GM23338 (cell line): ENCODE results near the gene PPP1R2. TPM values are rescaled to one million over a fixed set of nuclear protein-coding genes. Genes with fewer than 3 reads are reported as not detected.

Source experiments
- ATAC-seq: fragments of 200-7000 bp; cut with Tn5 transposase; 3 replicates; pipeline ENCODE4 v1.9.1; 2020
- DNase-seq: peaks from one replicate; pipeline ENCODE4 v3.0.0-alpha.2; 2015; ENCODE audit warnings: low spot score
- H2AFZ ChIP-seq: fragments of 200-600 bp; sonication (generic); 2 replicates; pipeline ENCODE4 v1.8.0; 2016; ENCODE audit warnings: antibody characterized with exemption, mild to moderate bottlenecking, moderate library complexity
- H3F3A ChIP-seq: fragments of 200-600 bp; sonication (generic); replicated peaks from 2 replicates; pipeline ENCODE4 v1.8.0; 2017; ENCODE audit warnings: antibody characterized with exemption, mixed run types, low read depth
- H3K27ac ChIP-seq: fragments of 200-600 bp; sonication (generic); 2 replicates; pipeline ENCODE4 v1.6.1; 2016; ENCODE audit warnings: low read depth
- H3K27me3 ChIP-seq: fragments of 200-600 bp; sonication (generic); 2 replicates; pipeline ENCODE4 v1.8.0; 2016; ENCODE audit warnings: mild to moderate bottlenecking, mixed run types, moderate library complexity; ENCODE audit not compliant: insufficient read depth
- H3K36me3 ChIP-seq: fragments of 200-600 bp; sonication (generic); 2 replicates; pipeline ENCODE4 v1.8.0; 2016; ENCODE audit warnings: mild to moderate bottlenecking; ENCODE audit not compliant: insufficient read depth
- H3K4me1 ChIP-seq: fragments of 200-600 bp; sonication (generic); 2 replicates; pipeline ENCODE4 v1.8.0; 2016; ENCODE audit warnings: mild to moderate bottlenecking, moderate library complexity; ENCODE audit not compliant: insufficient read depth
- H3K4me2 ChIP-seq: fragments of 200-600 bp; sonication (generic); 2 replicates; pipeline ENCODE4 v1.7.1; 2017; ENCODE audit warnings: mixed run types
- H3K4me3 ChIP-seq: fragments of 200-600 bp; sonication (generic); 2 replicates; pipeline ENCODE4 v1.6.1; 2016; ENCODE audit warnings: mixed run types
- H3K79me2 ChIP-seq: fragments of 200-600 bp; sonication (generic); replicated peaks from 2 replicates; pipeline ENCODE4 v1.8.0; 2017; ENCODE audit warnings: mild to moderate bottlenecking; ENCODE audit not compliant: insufficient read depth
- H3K9me2 ChIP-seq: fragments of 200-600 bp; sonication (generic); 2 replicates; pipeline ENCODE4 v1.8.0; 2017; ENCODE audit not compliant: insufficient read depth
- H4K20me1 ChIP-seq: fragments of 200-600 bp; sonication (generic); replicated peaks from 2 replicates; pipeline ENCODE4 v1.8.0; 2017; ENCODE audit warnings: mild to moderate bottlenecking; ENCODE audit not compliant: insufficient read depth
- H3K27ac Mint-ChIP-seq: 2 replicates; pipeline ENCODE4 v1.8.0; 2020; ENCODE audit warnings: inconsistent platforms, mild to moderate bottlenecking, moderate library complexity, mixed read lengths
- H3K27me3 Mint-ChIP-seq: 3 replicates; pipeline ENCODE4 v1.8.0; 2022; ENCODE audit warnings: low read depth, mild to moderate bottlenecking, moderate library complexity, mixed read lengths, inconsistent platforms; ENCODE audit not compliant: insufficient read depth, poor library complexity
- H3K36me3 Mint-ChIP-seq: 3 replicates; pipeline ENCODE4 v1.8.0; 2021; ENCODE audit warnings: low read depth, mild to moderate bottlenecking, inconsistent platforms, moderate library complexity, mixed read lengths
- H3K4me1 Mint-ChIP-seq: 3 replicates; pipeline ENCODE4 v1.8.0; 2020; ENCODE audit warnings: mild to moderate bottlenecking, inconsistent platforms, mixed read lengths
- H3K4me3 Mint-ChIP-seq: 3 replicates; pipeline ENCODE4 v1.8.0; 2021; ENCODE audit warnings: moderate library complexity, mild to moderate bottlenecking, inconsistent platforms, mixed read lengths
- H3K9me3 Mint-ChIP-seq: 3 replicates; pipeline ENCODE4 v1.8.0; 2020; ENCODE audit warnings: moderate library complexity, mild to moderate bottlenecking, inconsistent platforms, mixed read lengths
- CREB1 ChIP-seq: fragments of 250-450 bp; sonication (Bioruptor Pico); IDR thresholded peaks from 2 replicates; pipeline ENCODE4 v1.5.0; 2020; ENCODE audit warnings: low read depth, mild to moderate bottlenecking, moderate library complexity
- EZH2 ChIP-seq: fragments of 200-600 bp; sonication (generic); IDR thresholded peaks from one replicate; pipeline ENCODE4 v1.8.0; 2017; ENCODE audit warnings: antibody characterized with exemption, mild to moderate bottlenecking, low read depth; ENCODE audit not compliant: unreplicated experiment
- JUNB ChIP-seq: IDR thresholded peaks from one replicate; pipeline ENCODE4 v1.6.1; 2016; ENCODE audit warnings: antibody characterized with exemption; ENCODE audit not compliant: unreplicated experiment
- POLR2AphosphoS5 ChIP-seq: IDR thresholded peaks from 2 replicates; pipeline ENCODE4 v1.6.1; 2016; ENCODE audit warnings: antibody characterized with exemption, low read depth
- ZNF331 ChIP-seq: fragments of 250-450 bp; sonication (Bioruptor Pico); IDR thresholded peaks from 2 replicates; pipeline ENCODE4 v1.5.0; 2020; ENCODE audit warnings: low read depth, mild to moderate bottlenecking, moderate library complexity
- polyA plus RNA-seq: library from polyadenylated mRNA; unstranded; fragments of >200 nt; fragmentation: Nextera tagmentation; extraction: Ambion mirVana; gene quantifications from 2 replicates; pipeline ENCODE4 v1.2.1, GENCODE V29; 2016
- total RNA-seq: library from RNA; depleted of rRNA; stranded (reverse); fragments of >200 nt; shearing (Covaris generic); gene quantifications from 2 replicates; pipeline ENCODE4 v1.2.3, GENCODE V29; 2014
- TF ChIP-seq, protein P1 (sequence below): IDR thresholded peaks from one replicate; pipeline ENCODE4 v1.6.1; 2018; ENCODE audit warnings: antibody characterized with exemption; ENCODE audit not compliant: unreplicated experiment
- TF ChIP-seq, protein P2 (sequence below): IDR thresholded peaks from 2 replicates; pipeline ENCODE4 v1.6.1; 2016; ENCODE audit warnings: antibody characterized with exemption
- TF ChIP-seq, protein P3 (sequence below), 2 experiments: fragments of 200-600 bp in 1 of 2; sonication (generic) in 1 of 2; conservative IDR thresholded peaks; 2 replicates each; pipeline versions ENCODE4 v1.5.1 to v1.6.1; 2016 to 2017; ENCODE audit warnings: antibody characterized with exemption in 2 of 2, low read depth in 2 of 2, mild to moderate bottlenecking in 2 of 2, moderate library complexity in 1 of 2

PPP1R2 gene
- total and polyA plus RNA-seq, 2 experiments from 2014 or later = 45.9 to 46.8 TPM

DNA sequence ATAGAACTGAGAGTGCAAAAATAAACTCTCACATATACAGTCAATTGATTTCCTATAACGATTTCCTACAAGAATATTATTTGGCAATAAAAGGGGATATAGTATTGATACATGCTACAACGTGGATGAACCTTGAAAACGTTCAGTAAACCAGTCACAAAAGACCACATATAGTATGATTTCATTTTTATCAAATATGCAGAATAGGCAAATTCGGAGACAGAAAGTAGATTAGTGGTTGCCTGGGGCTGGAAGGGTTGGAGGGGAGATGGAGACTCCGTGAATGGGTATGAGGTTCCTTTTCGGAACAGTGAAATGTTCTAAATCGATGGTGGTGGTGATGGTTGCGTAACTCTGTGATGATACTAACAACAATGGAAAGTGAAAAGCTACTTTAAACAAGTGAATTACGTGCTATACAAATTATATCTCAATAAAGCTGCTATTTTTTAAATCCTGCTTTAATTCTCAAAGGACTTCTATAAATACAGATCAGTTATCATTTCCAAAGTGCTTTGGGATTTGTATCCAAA lies 34.6 kb upstream of the PPP1R2 start (continued):
- TF ChIP-seq, protein P1, sequence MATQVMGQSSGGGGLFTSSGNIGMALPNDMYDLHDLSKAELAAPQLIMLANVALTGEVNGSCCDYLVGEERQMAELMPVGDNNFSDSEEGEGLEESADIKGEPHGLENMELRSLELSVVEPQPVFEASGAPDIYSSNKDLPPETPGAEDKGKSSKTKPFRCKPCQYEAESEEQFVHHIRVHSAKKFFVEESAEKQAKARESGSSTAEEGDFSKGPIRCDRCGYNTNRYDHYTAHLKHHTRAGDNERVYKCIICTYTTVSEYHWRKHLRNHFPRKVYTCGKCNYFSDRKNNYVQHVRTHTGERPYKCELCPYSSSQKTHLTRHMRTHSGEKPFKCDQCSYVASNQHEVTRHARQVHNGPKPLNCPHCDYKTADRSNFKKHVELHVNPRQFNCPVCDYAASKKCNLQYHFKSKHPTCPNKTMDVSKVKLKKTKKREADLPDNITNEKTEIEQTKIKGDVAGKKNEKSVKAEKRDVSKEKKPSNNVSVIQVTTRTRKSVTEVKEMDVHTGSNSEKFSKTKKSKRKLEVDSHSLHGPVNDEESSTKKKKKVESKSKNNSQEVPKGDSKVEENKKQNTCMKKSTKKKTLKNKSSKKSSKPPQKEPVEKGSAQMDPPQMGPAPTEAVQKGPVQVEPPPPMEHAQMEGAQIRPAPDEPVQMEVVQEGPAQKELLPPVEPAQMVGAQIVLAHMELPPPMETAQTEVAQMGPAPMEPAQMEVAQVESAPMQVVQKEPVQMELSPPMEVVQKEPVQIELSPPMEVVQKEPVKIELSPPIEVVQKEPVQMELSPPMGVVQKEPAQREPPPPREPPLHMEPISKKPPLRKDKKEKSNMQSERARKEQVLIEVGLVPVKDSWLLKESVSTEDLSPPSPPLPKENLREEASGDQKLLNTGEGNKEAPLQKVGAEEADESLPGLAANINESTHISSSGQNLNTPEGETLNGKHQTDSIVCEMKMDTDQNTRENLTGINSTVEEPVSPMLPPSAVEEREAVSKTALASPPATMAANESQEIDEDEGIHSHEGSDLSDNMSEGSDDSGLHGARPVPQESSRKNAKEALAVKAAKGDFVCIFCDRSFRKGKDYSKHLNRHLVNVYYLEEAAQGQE = no peak

DNA sequence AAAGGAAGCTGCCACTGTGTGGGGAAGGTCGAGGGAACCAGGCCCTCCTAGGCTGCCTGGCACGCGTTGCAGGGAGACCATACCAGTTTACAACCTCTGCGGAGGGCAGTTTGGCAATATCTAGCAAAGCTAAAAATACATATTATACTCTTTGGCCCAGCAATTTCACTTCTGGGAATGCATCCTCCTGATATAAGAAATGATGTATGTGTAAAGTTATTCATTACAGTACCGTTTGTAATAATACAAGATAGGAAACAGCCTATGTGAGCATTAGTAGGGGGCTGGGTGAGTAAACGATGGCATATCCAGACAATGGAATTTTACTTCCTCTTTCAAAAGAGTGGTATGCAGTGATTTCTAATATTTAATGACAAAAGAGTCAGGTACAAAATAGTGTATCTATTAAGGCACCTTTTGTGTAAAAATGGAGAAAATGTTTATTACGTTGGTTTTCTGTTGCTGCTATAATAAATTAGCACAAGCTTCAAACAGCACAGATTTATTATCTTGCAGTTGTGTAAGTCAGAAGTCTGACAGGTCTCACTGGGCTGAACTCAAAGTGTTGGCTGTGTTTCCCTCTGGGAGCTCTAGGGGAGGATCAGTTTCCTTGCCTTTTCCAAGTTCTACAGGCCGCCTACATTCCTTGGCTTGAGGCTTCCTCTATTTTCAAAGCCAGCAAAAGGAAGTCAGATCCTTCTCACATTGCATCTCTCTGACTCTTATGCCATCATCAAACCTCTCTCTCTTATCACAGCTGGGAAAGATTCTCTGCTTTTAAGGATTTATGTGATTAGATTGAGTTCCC lies 31.6 kb upstream of the PPP1R2 start:
- no peaks in the 10 kb centered on the region for H3K36me3 Mint-ChIP-seq
- no peak for ATAC-seq
- peaks cover 3% of the 10 kb centered on the region for H3K27me3 Mint-ChIP-seq

More for the DNA sequence above, 31.6 kb upstream of the PPP1R2 start:
- H3K27ac ChIP-seq = no peak overlapping the region
- no peak for TF ChIP-seq CREB1 (CRISPR knock-in tag)
- TF ChIP-seq POLR2AphosphoS5 = no peak
- TF ChIP-seq ZNF331 (CRISPR knock-in tag) = no peak
- TF ChIP-seq, protein P2, sequence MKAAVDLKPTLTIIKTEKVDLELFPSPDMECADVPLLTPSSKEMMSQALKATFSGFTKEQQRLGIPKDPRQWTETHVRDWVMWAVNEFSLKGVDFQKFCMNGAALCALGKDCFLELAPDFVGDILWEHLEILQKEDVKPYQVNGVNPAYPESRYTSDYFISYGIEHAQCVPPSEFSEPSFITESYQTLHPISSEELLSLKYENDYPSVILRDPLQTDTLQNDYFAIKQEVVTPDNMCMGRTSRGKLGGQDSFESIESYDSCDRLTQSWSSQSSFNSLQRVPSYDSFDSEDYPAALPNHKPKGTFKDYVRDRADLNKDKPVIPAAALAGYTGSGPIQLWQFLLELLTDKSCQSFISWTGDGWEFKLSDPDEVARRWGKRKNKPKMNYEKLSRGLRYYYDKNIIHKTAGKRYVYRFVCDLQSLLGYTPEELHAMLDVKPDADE = no peak
- TF ChIP-seq, protein P3, sequence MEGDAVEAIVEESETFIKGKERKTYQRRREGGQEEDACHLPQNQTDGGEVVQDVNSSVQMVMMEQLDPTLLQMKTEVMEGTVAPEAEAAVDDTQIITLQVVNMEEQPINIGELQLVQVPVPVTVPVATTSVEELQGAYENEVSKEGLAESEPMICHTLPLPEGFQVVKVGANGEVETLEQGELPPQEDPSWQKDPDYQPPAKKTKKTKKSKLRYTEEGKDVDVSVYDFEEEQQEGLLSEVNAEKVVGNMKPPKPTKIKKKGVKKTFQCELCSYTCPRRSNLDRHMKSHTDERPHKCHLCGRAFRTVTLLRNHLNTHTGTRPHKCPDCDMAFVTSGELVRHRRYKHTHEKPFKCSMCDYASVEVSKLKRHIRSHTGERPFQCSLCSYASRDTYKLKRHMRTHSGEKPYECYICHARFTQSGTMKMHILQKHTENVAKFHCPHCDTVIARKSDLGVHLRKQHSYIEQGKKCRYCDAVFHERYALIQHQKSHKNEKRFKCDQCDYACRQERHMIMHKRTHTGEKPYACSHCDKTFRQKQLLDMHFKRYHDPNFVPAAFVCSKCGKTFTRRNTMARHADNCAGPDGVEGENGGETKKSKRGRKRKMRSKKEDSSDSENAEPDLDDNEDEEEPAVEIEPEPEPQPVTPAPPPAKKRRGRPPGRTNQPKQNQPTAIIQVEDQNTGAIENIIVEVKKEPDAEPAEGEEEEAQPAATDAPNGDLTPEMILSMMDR (conservative IDR thresholded peaks at IDR 0.05; ENCODE audit: low read depth in 2 of 2) = no peak
- TF ChIP-seq EZH2 = no peak
- no peak for TF ChIP-seq JUNB
- H3K4me1 ChIP-seq = peaks cover 11% of the 10 kb centered on the region; the same call in 1 of the 2 replicates
- no peaks in the 10 kb centered on the region for H3K36me3 ChIP-seq
- H2AFZ ChIP-seq = peak overlapping the region; percentile 90
- DNase-seq = no peak
- no peaks in the 10 kb centered on the region for H3F3A ChIP-seq
- no peak overlapping the region for H3K4me2 ChIP-seq
- H4K20me1 ChIP-seq = no peaks in the 10 kb centered on the region
- Mint-ChIP-seq H3K27ac (no peak overlapping the region), H3K4me1 (peaks cover 13% of the 10 kb centered on the region), H3K9me3 (peaks cover 3% of the 10 kb centered on the region; the same call in 1 of the 3 replicates), H3K4me3 (no peak overlapping the region)
- no peaks in the 10 kb centered on the region for H3K27me3 ChIP-seq
- H3K4me3 ChIP-seq = no peak overlapping the region
- no peaks in the 10 kb centered on the region for H3K79me2 ChIP-seq
- no peaks in the 10 kb centered on the region for H3K9me2 ChIP-seq
